HG03378 (cell line): ENCODE measurements around the gene TNS3.

Experiments used
- ATAC-seq: cut with Tn5 transposase; IDR thresholded peaks from one replicate; pipeline ENCODE4 v1.9.1; 2021; ENCODE audit warnings: mild to moderate bottlenecking, moderate library complexity; ENCODE audit not compliant: unreplicated experiment

TNS3 gene

GRCh38 chr7:47336472-47337425 lies 245.2 kb downstream of the TNS3 start:
- no peak for ATAC-seq

DNA sequence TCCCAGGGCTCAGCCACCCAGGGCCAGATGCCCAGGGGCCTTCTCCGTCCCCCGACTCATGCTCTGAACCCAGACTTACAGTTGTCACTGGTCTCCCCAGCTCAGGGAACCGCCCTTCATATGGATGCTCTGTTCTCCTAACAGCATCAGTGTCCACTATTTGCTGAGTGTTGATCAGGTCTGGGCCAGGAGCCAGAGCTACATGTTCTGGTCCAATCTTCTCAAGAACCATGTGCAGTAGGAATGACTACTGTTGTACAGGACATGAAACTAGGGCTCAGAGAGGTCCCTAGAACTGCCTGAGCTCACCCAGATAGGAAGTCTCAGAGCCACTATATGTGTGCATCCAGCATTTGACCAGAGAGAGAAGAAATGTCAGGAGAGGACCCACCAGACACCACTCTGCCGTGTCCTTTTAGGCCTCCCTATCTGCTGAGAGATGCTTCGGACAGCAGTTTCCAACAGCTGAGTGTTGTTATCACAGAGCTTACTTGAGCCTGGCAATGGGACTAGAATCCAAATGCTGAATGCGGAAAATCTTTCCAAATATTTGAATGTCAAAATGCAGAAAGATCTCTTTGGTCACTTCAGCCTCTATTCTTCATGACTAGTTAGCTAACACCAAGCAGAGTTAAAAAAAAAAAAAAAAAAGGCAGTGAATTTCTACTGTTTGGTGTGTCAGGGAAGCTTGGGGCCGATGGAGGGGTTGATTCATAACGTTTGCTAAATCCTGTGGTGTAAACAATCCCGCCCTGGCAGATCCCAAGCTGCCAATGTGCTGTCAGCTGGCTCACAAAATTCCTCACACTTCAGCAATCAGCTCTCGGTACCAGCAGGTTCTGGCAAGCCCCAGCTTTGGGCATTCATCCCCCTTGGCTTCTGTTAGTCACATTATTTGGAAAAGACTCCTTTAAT lies 246.1 kb downstream of the TNS3 start:
- ATAC-seq, result no peak

DNA sequence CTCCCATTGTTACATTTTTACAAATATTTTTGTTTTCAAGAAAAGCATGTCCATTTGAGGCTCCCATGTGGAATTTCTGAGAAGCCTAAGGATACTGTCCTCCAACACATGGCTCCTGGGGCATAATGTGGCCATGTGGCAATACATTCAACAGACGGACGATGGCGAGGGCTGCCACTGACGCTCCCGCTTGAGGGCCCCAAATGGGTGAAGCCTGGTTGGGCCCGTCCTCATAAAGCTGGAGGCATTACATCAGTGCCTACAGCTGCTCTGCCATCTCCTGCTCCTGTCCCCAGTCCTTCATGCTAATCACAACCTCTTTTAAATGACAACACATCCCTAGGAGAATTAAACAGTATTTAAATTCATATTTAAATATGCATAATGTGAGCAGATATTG lies 246.8 kb downstream of the TNS3 start:
- ATAC-seq, result no peak

DNA sequence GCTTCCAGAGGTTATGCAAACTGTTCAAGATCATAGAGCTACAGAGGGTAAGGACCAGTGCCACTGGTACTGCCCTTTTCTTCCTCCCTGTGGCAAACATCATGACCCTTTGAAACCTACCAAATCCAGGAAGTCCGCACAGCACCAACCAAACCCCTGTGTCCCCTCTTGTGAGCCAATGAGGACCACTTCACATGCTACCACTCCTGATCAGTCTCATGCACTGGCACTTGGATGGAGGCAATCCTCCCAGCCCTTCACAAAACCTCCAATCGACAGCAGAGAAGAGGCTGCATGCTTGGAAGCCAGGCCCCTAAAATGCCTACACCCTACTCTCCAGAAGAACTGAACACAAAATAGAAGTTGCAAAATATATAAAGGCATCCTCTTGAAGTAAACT lies 248.0 kb downstream of the TNS3 start:
- ATAC-seq, result no peak

- no peak for ATAC-seq
Measured at GRCh38 chr7:47333554-47333887, 248.4 kb downstream of the TNS3 start.

GRCh38 chr7:47332681-47333553 lies 249.0 kb downstream of the TNS3 start:
- no peak for ATAC-seq

DNA sequence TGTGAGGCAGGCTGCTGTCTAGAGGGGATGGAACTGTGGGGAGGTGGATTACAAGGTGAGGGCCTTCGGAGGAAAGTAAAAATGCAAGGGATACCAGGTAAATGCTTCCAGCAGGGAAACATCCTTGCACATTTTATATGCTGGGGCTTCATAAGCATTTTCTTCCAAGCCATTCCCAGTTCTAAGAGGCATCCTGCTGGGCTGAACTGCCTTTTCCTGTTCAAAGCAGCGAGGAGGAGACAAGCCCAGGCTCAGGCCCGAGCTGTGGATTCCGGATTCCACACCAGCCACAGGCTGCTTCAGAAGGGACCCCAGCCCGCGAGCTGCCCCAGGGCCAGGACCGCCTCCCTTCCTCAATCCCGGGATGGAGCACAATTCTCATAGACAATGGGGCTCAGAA lies 249.7 kb downstream of the TNS3 start:
- ATAC-seq, result no peak

- ATAC-seq, result no peak
Measured at GRCh38 chr7:47331179-47331565, 250.7 kb downstream of the TNS3 start.

GRCh38 chr7:47330561-47331178 lies 251.2 kb downstream of the TNS3 start:
- no peak for ATAC-seq

- ATAC-seq, result no peak
Measured at GRCh38 chr7:47330026-47330425, 251.9 kb downstream of the TNS3 start.

DNA sequence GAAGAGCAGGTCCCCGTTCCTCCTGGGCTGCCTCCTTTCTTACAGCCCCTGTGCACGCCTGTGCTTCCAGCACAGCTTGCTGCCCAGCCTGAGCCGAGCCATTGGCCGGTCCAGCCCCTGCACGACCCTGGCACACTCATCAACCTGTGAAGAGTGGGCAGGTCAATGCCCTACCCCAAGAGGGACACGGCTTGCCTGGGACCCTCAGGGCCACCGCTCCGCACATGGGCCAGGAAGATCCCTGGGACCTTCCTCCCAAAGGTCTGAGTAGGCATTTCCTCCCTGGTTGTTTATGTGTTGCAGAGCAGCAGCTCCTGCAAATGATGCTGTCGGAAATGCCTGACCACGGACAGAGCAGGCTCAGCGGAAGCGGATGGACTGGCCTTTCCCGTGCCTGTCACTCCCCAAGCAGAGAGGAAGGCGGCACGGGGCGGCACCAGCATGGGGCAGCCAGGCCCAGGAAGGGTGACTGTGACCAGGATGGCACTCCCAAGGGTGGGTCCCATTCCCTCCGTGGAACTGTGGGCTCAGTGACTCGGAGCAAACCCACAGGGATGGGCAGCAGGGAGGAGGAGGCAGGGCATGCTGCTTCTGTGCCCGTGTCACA lies 252.5 kb downstream of the TNS3 start:
- no peak for ATAC-seq

DNA sequence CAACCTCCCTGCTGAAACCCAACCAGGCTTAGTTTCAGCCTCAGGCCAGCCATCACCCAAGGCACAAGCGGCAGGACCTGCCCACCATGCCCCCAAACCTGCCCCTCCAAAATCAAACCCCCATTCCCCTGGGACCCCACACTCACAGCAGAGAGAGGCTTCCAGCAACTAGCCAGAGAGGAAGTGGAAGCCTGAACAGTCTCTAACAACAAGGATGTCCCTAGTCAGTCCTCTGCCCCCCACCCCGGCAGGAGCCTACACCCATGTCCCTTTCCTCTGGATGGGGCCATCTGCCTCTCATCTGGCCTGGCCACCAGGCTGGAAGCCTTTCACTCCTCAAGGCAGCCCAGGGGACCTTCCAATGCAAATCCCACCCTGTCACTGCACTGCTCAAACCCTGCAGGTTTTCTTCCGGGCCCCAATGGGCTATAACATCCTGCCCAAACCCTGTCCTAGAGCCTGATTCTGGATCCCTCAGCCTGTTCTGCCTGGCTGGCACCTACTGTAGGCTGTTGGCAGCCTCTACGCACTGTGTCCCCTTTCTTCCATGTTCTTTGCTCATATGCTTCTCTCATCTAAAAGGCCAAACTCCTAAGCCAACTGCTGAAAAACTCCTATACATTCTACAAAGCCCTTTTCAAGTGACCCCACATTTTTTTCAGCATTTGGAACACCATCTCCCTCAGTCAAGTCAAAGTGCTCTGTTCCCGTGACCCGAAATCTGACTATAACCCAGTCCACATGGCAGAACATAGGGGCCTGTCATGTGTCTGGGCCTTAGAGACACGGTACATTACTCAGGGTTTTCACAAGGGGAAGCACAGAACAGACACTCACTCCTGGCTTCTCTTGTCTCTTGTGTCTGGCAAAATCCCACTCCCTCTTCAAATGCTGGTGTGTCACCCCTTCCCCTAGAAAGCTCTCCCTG lies 253.3 kb downstream of the TNS3 start:
- no peak for ATAC-seq

DNA sequence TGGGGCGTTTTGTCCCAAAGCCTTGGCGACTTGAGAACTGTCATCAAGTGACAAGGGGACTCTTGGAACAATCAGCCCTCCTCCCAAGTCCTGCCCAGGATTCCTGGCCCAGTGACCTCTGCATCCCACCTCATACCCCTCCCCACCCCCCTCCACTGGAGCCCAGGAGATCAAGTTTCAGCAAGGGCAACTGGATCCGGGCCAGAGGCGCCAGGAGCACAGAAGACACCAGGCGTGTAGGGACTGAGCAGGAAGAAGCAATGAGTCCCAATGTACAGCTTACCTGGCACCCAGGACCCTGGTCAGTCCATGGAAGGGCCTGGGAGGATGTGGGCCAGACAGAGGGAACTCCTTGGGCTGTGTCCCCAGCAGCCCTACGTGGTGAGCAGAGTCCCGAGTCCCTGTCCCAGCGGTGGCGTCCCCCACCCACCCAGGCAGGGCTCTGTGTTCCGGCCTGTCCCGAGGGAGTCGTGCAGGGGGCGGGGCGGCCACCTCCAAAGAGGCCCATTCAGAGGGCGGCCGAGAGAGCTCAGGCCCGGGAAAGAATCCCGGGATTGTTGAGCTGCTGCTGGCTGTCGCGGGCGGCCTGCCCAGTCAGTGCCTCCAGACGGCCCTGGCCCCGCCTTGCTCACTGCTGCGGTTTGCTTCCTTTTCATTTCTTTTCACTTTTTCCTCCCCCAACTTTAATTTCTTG lies 254.1 kb downstream of the TNS3 start:
- ATAC-seq, result no peak

DNA sequence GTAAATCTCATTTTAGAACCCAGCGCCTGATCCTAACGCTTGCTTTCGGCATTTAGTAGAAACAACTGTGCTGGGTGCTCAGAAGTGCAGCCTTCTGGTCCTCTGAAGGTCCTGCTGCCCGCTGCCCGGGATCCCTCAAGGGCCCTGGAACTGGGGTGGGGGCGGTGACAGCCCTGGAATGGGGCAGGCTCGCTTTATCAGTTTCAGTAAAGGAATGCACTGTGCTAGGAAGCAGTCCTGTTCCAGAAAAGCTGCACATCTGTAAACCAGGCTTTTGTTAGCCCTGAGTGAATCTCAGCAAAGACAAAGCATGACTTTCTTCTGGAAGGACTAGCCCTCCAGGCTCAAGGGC lies 254.6 kb downstream of the TNS3 start:
- no peak for ATAC-seq

DNA sequence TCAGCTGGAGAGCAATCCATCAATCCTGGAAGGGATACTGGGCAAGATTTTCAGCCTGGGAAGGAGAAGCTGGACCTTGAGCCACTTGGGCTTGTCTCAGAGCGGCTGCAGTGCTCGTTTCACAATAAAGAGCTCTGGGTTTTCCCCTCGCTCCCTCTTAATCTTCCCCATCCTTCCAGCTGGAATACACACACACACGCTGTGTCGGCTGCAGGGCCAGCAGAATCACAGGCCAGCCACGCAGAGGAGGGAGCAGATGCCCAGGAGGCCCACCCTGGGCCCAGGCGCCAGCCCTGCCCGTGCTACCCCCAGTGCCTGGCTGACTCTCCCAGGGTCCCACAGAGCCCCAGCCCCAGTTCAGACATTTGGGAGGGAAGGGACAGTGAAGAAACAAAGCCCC lies 255.1 kb downstream of the TNS3 start:
- ATAC-seq, result no peak

- no peak for ATAC-seq
Measured at GRCh38 chr7:47326220-47326619, 255.7 kb downstream of the TNS3 start.

DNA sequence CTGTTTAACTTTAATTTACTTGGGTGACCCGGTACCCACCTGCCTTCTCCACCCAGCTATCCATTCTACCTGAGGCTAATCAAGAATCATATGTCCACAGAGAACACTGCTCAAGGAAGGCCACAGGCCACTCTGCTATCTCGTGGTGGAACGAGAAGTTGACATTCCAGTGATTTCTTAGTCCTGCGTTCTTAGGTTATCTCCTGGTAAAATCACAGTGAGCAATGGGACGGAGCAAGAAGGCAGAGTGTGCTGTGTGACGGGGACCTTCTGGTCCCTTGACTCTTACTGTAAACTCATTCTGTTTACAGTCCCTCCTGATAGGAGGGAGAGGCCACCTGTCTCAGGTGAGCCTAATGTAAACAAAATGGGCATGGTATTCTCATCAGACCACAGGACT lies 256.6 kb downstream of the TNS3 start:
- no peak for ATAC-seq

GRCh38 chr7:47323904-47324303 lies 258.0 kb downstream of the TNS3 start:
- no peak for ATAC-seq

GRCh38 chr7:47322731-47323130 lies 259.2 kb downstream of the TNS3 start:
- no peak for ATAC-seq
